Measurements from ENCODE around the gene STK17A. TPM values are rescaled to one million over a fixed set of nuclear protein-coding genes. Genes with fewer than 3 reads are reported as not detected.

Gene STK17A
- total and polyA plus RNA-seq, 2 of the 8 experiments (the other 6 are each of a cell fraction or from before 2014, with no cell fraction given) = 2.2 to 12.2 TPM

- no peak overlapping the region for H4K5ac ChIP-seq (ENCODE audit: insufficient read length, low read depth, low read length)
- no peak overlapping the region for H3K23ac ChIP-seq (ENCODE audit: insufficient read length)
- no peak overlapping the region for H2AFZ ChIP-seq (ENCODE audit: low read length)
- H3K4ac ChIP-seq (replicated peaks; ENCODE audit: insufficient read length, low read depth, low read length) = no peak overlapping the region
- peaks cover 0 to 3% (median 1%) of the 10 kb centered on the region in 4 experiments; a peak in 2 of 7 replicates for H3K4me1 ChIP-seq (replicated peaks in 1 of 4; ENCODE audit: control insufficient read depth in 3 of 4, insufficient read depth in 4 of 4, low read length in 3 of 4)
- H2BK120ac ChIP-seq (replicated peaks; ENCODE audit: low read depth, low read length) = no peak overlapping the region
- no peak overlapping the region for H2AK5ac ChIP-seq (ENCODE audit: low read depth, low read length)
- no peak overlapping the region for H3K4me3 ChIP-seq (ENCODE audit: extremely low read depth in 1 of 4, insufficient read depth in 2 of 4, low read depth in 3 of 4, low read length in 4 of 4)
- no peak overlapping the region for H4K91ac ChIP-seq (replicated peaks; ENCODE audit: insufficient read length, low read length)
- H2BK5ac ChIP-seq (ENCODE audit: low read depth, low read length) = no peak overlapping the region
- ChIA-PET POLR2A (ENCODE audit: partially characterized antibody) (interaction anchor here (1.1 kb wide), 1 partner anchor 13 kb away, joined by 3 read pairs; no protein-coding TSS in a partner anchor), CTCF (ENCODE audit: partially characterized antibody) (interaction anchor here (1.0 to 1.9 kb wide), 3 partner anchors 13 to 36 kb away, joined by 3 to 9 read pairs (median 4); partner anchors contain the start of gene STK17A)
- H2BK20ac ChIP-seq (ENCODE audit: low read length) = no peak overlapping the region
- no peak overlapping the region for H3K18ac ChIP-seq (ENCODE audit: extremely low read depth, low read length)
- FAIRE-seq = no peak
- H3K14ac ChIP-seq (ENCODE audit: insufficient read length) = no peak overlapping the region
- H3K36me3 ChIP-seq (ENCODE audit: control insufficient read depth in 2 of 4, insufficient read depth in 4 of 4, low read length in 3 of 4) = peaks cover 0 to 4% (median 0%) of the 10 kb centered on the region in 4 experiments; a peak in 1 of 8 replicates
- no peak overlapping the region for H2BK12ac ChIP-seq (ENCODE audit: low read depth, low read length)
- 80% methylated on average over 4 of the region's 4 CpGs; no CpG with 5 or more reads in 1 of the 2 experiments for WGBS, 2 experiments (ENCODE audit: extremely low coverage in 1 of 2, insufficient coverage in 1 of 2, insufficient read length in 1 of 2, insufficient replicate concordance in 2 of 2, low coverage in 1 of 2, low lambda C conversion rate in 2 of 2, missing lambda C conversion rate in 1 of 2)
- no peak overlapping the region for H3K27ac ChIP-seq (ENCODE audit: low read depth, low read length)
- H3K4me2 ChIP-seq (ENCODE audit: insufficient read depth in 1 of 2, low read depth in 2 of 2, low read length in 2 of 2) = no peak overlapping the region
- TF ChIP-seq POLR2AphosphoS5 (IDR thresholded peaks at IDR 0.05; ENCODE audit: low read depth, low read length) = 0 out of 2 replicates have a peak, but pooled peaks have one; percentile 25
- 0 out of 2 replicates have a peak, but pooled peaks have one; percentile 42 for TF ChIP-seq YY1 (IDR thresholded peaks at IDR 0.05; ENCODE audit: low read depth, low read length)
- no peak for TF ChIP-seq SIX5 (IDR thresholded peaks at IDR 0.05; ENCODE audit: low read depth, low read length)
- no peak for TF ChIP-seq ATF2 (IDR thresholded peaks at IDR 0.05; ENCODE audit: low read length)
- TF ChIP-seq EGR1 (IDR thresholded peaks at IDR 0.05; ENCODE audit: borderline replicate concordance, low read depth, low read length) = no peak
- no peaks in the 10 kb centered on the region for H3K23me2 ChIP-seq (ENCODE audit: low read depth, low read length)
- no peak overlapping the region for H2BK15ac ChIP-seq (ENCODE audit: low read length)
- H3K56ac ChIP-seq (replicated peaks; ENCODE audit: insufficient read length, low read depth, low read length) = no peak overlapping the region
- no peaks in the 10 kb centered on the region for H3K79me2 ChIP-seq (ENCODE audit: control insufficient read depth in 1 of 2, insufficient read depth in 2 of 2, low read length in 2 of 2)
- no peaks in the 10 kb centered on the region for H3K9me3 ChIP-seq (ENCODE audit: insufficient read depth in 2 of 2, low read depth in 1 of 2, low read length in 1 of 2)
- H3K79me1 ChIP-seq (ENCODE audit: low read depth, low read length) = peaks cover 5% of the 10 kb centered on the region; the same call in 1 of the 2 replicates
- H3K27me3 ChIP-seq (replicated peaks in 1 of 4; ENCODE audit: control insufficient read depth in 3 of 4, extremely low read depth in 1 of 4, insufficient read depth in 3 of 4, low read length in 3 of 4) = no peaks in the 10 kb centered on the region
- DNase-seq (ENCODE audit: low read depth in 1 of 2, low spot score in 2 of 2) = no peak
- no peak overlapping the region for H4K8ac ChIP-seq (ENCODE audit: extremely low read depth, insufficient read depth, low read length)
- H4K20me1 ChIP-seq (replicated peaks in 1 of 2; ENCODE audit: control insufficient read depth in 1 of 2, insufficient read depth in 2 of 2, low read length in 2 of 2) = peaks cover 0 to 2% of the 10 kb centered on the region in 2 experiments
- H3K9ac ChIP-seq (replicated peaks in 1 of 4; ENCODE audit: extremely low read depth in 1 of 4, low read depth in 3 of 4, low read length in 3 of 4) = no peak overlapping the region
Measured at GRCh38 chr7:43618073-43618472, 35.2 kb downstream of the STK17A start.
